Small intestine (tissue), 7 donors: Measurements from ENCODE around the gene PRKAR1B. TPM values are rescaled to one million over a fixed set of nuclear protein-coding genes. Genes with fewer than 3 reads are reported as not detected.

Experiments used
- DNase-seq, 2 donors: peaks; one replicate each; pipeline versions ENCODE4 v3.0.0 to v3.0.0-alpha.2; 2013
- FAIRE-seq: peaks from 2 replicates; lab custom pipeline; 2012; peaks lifted over from hg19 to GRCh38; lab: Jason Lieb, UNC
- H3K27ac ChIP-seq, 3 donors: one replicate each; pipeline ENCODE4 v1.5.1; 2013; ENCODE audit warnings: low read length in 2 of 3, mild to moderate bottlenecking in 2 of 3, control low read depth in 1 of 3, inconsistent platforms in 1 of 3, low read depth in 1 of 3, moderate library complexity in 1 of 3
- H3K27me3 ChIP-seq, 3 donors: one replicate each; pipeline ENCODE4 v1.6.1; 2013; ENCODE audit warnings: low read length in 3 of 3, inconsistent platforms in 1 of 3; ENCODE audit not compliant: control insufficient read depth in 3 of 3, insufficient read depth in 3 of 3
- H3K36me3 ChIP-seq, 3 donors: one replicate each; pipeline ENCODE4 v1.6.1; 2013; ENCODE audit warnings: low read length in 3 of 3, inconsistent platforms in 1 of 3, low read depth in 1 of 3, mild to moderate bottlenecking in 1 of 3, moderate library complexity in 1 of 3; ENCODE audit not compliant: control insufficient read depth in 3 of 3, insufficient read depth in 2 of 3
- H3K4me1 ChIP-seq, 3 donors: one replicate each; pipeline ENCODE4 v1.6.1; 2013; ENCODE audit warnings: low read length in 2 of 3, inconsistent platforms in 1 of 3, low read depth in 1 of 3, mild to moderate bottlenecking in 1 of 3, moderate library complexity in 1 of 3; ENCODE audit not compliant: control insufficient read depth in 3 of 3, insufficient read depth in 2 of 3
- H3K4me3 ChIP-seq, 3 donors: one replicate each; pipeline ENCODE4 v1.5.1; 2013; ENCODE audit warnings: low read length in 3 of 3, control low read depth in 1 of 3, inconsistent platforms in 1 of 3, low read depth in 1 of 3, mild to moderate bottlenecking in 1 of 3, moderate library complexity in 1 of 3
- H3K9me3 ChIP-seq, 2 donors: one replicate each; pipeline ENCODE4 v1.6.1; 2013; ENCODE audit warnings: low read depth in 1 of 2, low read length in 1 of 2; ENCODE audit not compliant: control insufficient read depth in 2 of 2, insufficient read depth in 1 of 2
- WGBS, 3 donors: extraction: QIAGEN DNeasy Blood & Tissue Kit; methylation state at CpG; one replicate each; pipeline ENCODE4 v1.1.7; 2013; 5-methylcytosine and 5-hydroxymethylcytosine counted together
- polyA plus RNA-seq, 4 donors: library from polyadenylated mRNA; stranded (reverse) in 3 of 4; unstranded in 1 of 4; fragments of 200-250 nt in 3 of 4; fragments of 120-200 nt in 1 of 4; gene quantifications; one replicate each; pipeline versions ENCODE4 v1.2.1 to v1.2.3, GENCODE V29; 2013
- donor health status: healthy with polysubstance abuse.
- donor health status: control.
- donor health status: control.
- donor health status: Bipolar disorder and iron deficiency.
- donor health status: healthy.

PRKAR1B gene
- polyA plus RNA-seq, 4 donors, result 9.5 to 32.3 (median 18.6) TPM

DNA sequence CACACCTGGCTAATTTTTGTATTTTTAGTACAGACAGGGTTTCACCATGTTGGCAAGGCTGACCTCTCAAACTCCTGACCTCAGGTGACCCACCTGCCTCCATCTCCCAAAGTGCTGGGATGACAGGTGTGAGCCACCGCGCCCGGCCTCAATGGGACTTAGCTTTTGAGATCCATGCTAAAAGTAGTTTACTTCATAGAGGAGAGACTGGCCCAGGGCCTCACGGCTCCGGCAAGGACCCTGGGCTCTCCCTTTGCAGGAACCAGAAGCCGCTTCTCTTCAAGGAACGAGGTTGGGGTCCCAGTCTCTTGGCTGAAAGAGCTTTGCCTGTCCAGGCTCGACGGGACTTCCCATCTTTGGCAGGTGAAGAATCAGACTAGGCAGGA is 30.7 kb downstream of the PRKAR1B start:
- DNase-seq, result no peak
- 91 to 95% (median 93%) methylated on average over 9 of the region's 9 CpGs for WGBS, 3 donors
- Histone ChIP-seq H3K4me1 (peaks cover 0 to 7% (median 0%) of the 10 kb centered on the region in 3 donors), H3K27me3 (no peaks in the 10 kb centered on the region), H3K27ac (no peak overlapping the region), H3K9me3 (peaks cover 0 to 13% of the 10 kb centered on the region in 2 donors), H3K36me3 (peaks cover 0 to 64% (median 0%) of the 10 kb centered on the region in 3 donors), H3K4me3 (no peak overlapping the region)
- no peak for FAIRE-seq

DNA sequence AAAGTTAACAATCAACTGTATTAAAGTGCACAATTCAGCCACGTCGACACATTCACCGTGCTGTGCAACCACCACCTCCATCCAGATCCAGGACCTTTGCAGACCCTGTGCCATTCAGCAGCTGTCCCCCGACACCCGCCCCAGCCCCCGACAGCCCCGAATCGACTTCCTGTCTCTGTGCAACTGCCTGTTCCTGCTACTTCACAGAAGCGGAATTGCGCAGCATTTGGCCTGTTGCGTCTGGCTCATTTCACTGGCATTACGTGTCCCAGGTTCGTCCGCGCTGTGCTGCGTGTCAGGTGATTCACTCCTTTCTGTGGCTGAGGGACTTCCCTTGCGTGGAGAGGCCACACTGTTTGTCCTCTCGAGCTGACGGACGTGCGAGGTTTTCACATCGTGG is 33.8 kb downstream of the PRKAR1B start:
- 92 to 97% (median 93%) methylated on average over 22 of the region's 22 CpGs for WGBS, 3 donors
- Histone ChIP-seq H3K36me3 (peaks cover 0 to 63% (median 0%) of the 10 kb centered on the region in 3 donors), H3K4me3 (no peak overlapping the region), H3K9me3 (peaks cover 4 to 40% of the 10 kb centered on the region in 2 donors), H3K27ac (no peak overlapping the region), H3K27me3 (no peaks in the 10 kb centered on the region), H3K4me1 (peaks cover 0 to 3% (median 0%) of the 10 kb centered on the region in 3 donors)
- DNase-seq (no peak), FAIRE-seq (no peak)

DNA sequence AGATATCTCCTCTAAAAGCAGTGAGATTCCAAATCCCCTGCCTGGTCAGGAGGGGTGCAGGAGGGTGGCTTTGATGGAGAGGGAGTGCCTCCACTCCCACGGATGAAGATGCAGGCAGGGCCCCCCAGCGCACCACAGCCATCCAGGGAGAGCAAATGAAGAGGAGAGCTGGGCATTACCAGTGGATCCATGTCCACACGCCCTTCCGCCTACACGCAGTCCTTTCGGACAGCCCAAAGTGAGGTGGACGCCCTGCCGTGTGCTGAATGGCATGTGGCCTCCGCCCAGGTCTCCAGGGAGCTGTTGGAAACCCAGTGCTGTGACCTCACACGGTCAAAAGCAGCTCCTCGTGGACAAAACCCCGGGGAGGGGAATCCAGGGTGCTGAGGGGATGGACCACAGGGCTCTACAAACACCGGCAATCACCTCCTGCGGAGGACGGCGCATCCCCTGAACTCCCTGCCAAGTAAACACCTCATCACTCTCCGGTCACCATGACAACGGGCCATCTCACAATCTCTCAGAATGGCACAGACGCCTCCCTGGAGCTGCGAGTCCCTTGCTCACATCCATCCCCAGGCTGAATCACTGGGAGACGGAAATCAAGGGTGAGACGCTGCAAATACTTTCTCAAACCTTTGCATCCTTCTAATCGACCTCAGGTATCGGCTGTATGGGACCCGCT is 35.6 kb downstream of the PRKAR1B start:
- peaks cover 0 to 54% (median 0%) of the 10 kb centered on the region in 3 donors for H3K36me3 ChIP-seq
- no peak for FAIRE-seq
- DNase-seq, result no peak

DNA sequence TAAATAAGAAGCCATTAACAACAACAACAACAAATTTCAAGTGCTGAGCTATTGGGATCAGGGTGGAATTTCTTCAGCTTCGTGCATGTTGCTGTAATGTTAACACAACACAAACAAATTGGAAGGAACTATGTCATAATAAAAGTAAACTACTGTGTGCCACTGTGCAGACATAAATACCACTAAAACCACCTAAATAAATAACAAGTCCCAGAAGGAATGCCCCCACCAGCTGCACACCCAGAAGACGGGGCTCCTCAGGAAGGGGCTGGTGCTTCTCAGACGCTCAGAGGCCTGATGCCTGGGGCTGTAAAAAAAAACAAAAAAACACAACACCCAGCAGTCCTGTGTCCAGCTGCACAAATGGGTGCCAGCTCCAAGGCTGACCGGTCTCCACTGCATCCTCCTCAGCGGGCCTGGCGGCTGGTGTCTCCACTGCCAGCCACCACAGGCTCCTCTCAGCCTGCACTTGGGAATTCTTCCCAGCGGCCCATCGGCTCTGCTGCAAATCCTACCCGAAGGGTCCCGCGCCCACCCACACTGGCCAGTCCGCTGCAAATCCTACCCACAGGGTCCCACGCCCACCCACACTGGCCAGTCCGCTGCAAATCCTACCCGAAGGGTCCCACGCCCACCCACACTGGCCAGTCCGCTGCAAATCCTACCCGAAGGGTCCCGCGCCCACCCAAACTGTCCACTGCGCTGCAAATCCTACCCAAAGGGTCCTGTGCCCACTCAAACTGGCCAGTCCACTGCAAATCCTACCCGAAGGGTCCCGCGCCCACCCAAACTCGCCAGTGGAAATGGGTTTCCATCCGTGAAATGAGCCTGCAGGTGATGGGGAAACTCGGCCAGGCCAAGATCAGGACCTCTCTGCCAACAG is 36.4 kb downstream of the PRKAR1B start:
- WGBS, 3 donors, result 94 to 99% (median 98%) methylated on average over 25 to 27 of the region's 27 CpGs
- H3K27ac ChIP-seq, result no peak overlapping the region
- no peak for FAIRE-seq
- no peaks in the 10 kb centered on the region for H3K27me3 ChIP-seq
- H3K36me3 ChIP-seq, result peaks cover 0 to 48% (median 0%) of the 10 kb centered on the region in 3 donors
- H3K9me3 ChIP-seq, result peaks cover 4 to 58% of the 10 kb centered on the region in 2 donors
- no peak overlapping the region for H3K4me3 ChIP-seq
- no peaks in the 10 kb centered on the region for H3K4me1 ChIP-seq
- DNase-seq, result no peak

More for the DNA sequence above, 35.6 kb downstream of the PRKAR1B start:
- Histone ChIP-seq H3K27me3 (no peaks in the 10 kb centered on the region), H3K9me3 (peaks cover 4 to 53% of the 10 kb centered on the region in 2 donors), H3K4me3 (no peak overlapping the region), H3K27ac (no peak overlapping the region), H3K4me1 (no peaks in the 10 kb centered on the region)
- 94 to 96% (median 95%) methylated on average over 25 of the region's 25 CpGs for WGBS, 3 donors

DNA sequence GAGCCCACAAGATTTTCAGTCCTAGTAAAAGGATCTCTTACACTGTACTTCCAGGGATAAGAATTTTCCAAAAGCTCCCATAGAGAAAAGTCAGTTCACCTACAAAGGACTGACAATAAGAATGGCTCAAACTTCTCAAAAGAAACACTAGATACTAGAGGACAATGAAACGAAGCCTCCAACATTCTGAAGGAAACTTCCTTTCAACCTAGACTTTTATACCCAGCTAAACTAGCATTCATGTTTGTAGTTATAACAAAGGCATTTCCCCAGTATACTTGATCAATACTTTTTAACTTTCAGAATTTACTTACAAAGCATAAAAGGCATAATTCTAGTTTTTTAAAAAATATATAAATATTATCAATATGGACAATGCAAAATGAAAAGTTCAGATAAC is 41.5 kb downstream of the PRKAR1B start:
- Histone ChIP-seq H3K27me3 (no peaks in the 10 kb centered on the region), H3K4me1 (no peaks in the 10 kb centered on the region), H3K36me3 (peaks cover 0 to 45% (median 2%) of the 10 kb centered on the region in 3 donors), H3K4me3 (no peak overlapping the region), H3K27ac (no peak overlapping the region), H3K9me3 (peaks cover 4 to 48% of the 10 kb centered on the region in 2 donors)
- 92 to 97% (median 96%) methylated on average over 1 of the region's 1 CpG for WGBS, 3 donors
- FAIRE-seq, result no peak
- DNase-seq, result no peak

DNA sequence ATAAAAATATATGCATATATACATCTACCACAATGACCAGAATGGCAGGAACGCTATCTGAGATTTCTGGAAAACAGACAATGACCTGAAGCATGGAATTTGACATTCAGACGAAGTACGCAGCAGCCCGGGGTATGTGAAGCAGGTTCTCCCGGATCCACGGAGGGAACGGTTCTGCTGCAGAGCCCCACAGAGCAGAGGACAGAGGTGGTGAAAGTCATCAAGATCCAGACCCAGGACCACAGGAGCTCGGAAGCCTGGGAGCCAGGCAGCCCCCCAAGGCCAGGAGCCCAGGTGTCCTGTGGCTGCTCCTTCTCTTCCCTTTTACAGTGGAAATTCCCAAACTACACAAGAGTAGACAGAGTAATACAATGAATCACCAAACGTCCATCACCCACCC is 42.7 kb downstream of the PRKAR1B start:
- Histone ChIP-seq H3K4me1 (no peaks in the 10 kb centered on the region), H3K9me3 (peaks cover 4 to 40% of the 10 kb centered on the region in 2 donors), H3K27ac (no peak overlapping the region), H3K4me3 (no peak overlapping the region), H3K36me3 (peaks cover 0 to 51% (median 2%) of the 10 kb centered on the region in 3 donors), H3K27me3 (no peaks in the 10 kb centered on the region)
- DNase-seq, result no peak
- WGBS, 3 donors, result 94 to 97% (median 96%) methylated on average over 9 of the region's 9 CpGs
- FAIRE-seq, result no peak

DNA sequence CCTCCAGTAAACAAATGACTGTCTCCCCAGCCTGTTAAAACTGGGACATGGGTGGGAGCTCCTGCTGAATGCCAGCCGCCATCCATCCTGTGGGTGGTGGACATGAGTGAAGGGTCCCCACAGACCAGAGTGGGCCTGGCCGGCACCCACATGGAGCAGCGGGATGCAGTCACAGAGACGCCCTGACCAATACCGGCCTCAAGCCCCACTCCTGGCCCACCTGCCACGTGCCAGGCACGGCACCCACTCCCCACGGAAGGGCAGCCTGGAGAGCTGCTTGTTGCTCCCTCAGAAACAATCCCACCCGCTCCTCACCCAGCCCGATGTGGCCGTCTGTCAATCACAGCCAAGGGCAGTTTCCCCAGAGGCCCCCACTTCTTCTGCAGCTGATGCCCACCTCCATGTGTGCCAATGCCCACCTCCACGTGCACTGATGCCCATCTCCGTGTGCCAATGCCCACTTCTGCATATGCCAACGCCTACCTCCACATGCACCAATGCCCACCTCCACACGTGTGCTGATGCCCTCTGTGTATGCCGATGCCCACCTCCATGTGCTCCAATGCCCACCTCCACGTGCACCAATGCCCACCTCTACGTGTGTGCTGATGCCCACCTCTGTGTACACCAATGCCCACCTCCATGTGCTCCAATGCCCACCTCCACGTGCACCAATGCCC is 43.4 kb downstream of the PRKAR1B start:
- 96 to 98% (median 97%) methylated on average over 19 of the region's 19 CpGs for WGBS, 3 donors

DNA sequence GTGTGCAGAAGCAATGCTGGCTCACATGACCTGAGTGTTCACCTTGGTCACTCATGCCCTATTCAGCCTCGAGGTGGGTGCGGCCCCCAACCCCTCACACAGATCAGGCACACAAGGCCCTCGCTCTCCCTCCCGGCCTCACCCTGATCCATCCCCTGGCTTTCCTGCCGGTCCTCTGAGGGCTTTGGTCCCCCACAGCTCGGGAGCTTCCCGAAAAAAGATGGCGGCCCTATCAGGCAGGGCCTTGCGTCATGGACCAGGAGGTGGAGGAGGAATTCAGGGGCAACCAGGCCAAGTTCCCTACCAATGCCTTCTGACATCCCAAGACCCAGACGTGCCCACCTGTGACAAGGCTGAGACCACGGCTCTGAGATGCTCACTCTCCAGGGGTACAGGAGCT is 44.3 kb downstream of the PRKAR1B start:
- Histone ChIP-seq H3K36me3 (peaks cover 0 to 56% (median 2%) of the 10 kb centered on the region in 3 donors), H3K4me3 (no peak overlapping the region), H3K27me3 (no peaks in the 10 kb centered on the region), H3K27ac (no peak overlapping the region), H3K9me3 (peaks cover 0 to 25% of the 10 kb centered on the region in 2 donors), H3K4me1 (no peaks in the 10 kb centered on the region)
- WGBS, 3 donors, result 96 to 98% (median 97%) methylated on average over 11 of the region's 11 CpGs
- DNase-seq (no peak), FAIRE-seq (no peak)

More for the DNA sequence above, 43.4 kb downstream of the PRKAR1B start:
- Histone ChIP-seq H3K4me3 (no peak overlapping the region), H3K27me3 (no peaks in the 10 kb centered on the region), H3K36me3 (peaks cover 0 to 55% (median 2%) of the 10 kb centered on the region in 3 donors), H3K9me3 (peaks cover 3 to 34% of the 10 kb centered on the region in 2 donors), H3K4me1 (no peaks in the 10 kb centered on the region), H3K27ac (no peak overlapping the region)
- FAIRE-seq (no peak), DNase-seq (no peak)
